Central memory CD8-positive, alpha-beta T cell (primary cell): ENCODE measurements around the gene TUT7.
A peak's percentile ranks its signal among the peaks of the same experiment; 100 is the strongest.

Source experiments
- ATAC-seq: fragments of 150-1000 bp; cut with Tn5 transposase; replicated peaks from 2 replicates; pipeline ENCODE4 v1.10.0; 2022; ENCODE audit warnings: mild to moderate bottlenecking, moderate FRiP score, moderate number of reproducible peaks; ENCODE audit not compliant: poor library complexity, severe bottlenecking; ENCODE audit errors: extremely low read depth
- DNase-seq, 2 donors: peaks; one replicate each; pipeline ENCODE4 v3.0.0; 2021; ENCODE audit warnings: low spot score in 2 of 2
- H3K27ac Mint-ChIP-seq: one replicate; pipeline ENCODE4 v1.8.0; 2022; ENCODE audit warnings: low read depth, mild to moderate bottlenecking, moderate library complexity, mixed read lengths
- H3K27me3 Mint-ChIP-seq: one replicate; pipeline ENCODE4 v1.8.0; 2022; ENCODE audit warnings: mixed read lengths
- H3K36me3 Mint-ChIP-seq: one replicate; pipeline ENCODE4 v1.8.0; 2022; ENCODE audit warnings: mild to moderate bottlenecking, moderate library complexity, mixed read lengths; ENCODE audit not compliant: insufficient read depth
- H3K4me1 Mint-ChIP-seq: one replicate; pipeline ENCODE4 v1.8.0; 2022; ENCODE audit warnings: mixed read lengths
- H3K4me3 Mint-ChIP-seq: one replicate; pipeline ENCODE4 v1.8.0; 2022; ENCODE audit warnings: mild to moderate bottlenecking, moderate library complexity, mixed read lengths
- H3K9me3 Mint-ChIP-seq: one replicate; pipeline ENCODE4 v1.8.0; 2022; ENCODE audit warnings: mixed read lengths

The TUT7 gene

DNA sequence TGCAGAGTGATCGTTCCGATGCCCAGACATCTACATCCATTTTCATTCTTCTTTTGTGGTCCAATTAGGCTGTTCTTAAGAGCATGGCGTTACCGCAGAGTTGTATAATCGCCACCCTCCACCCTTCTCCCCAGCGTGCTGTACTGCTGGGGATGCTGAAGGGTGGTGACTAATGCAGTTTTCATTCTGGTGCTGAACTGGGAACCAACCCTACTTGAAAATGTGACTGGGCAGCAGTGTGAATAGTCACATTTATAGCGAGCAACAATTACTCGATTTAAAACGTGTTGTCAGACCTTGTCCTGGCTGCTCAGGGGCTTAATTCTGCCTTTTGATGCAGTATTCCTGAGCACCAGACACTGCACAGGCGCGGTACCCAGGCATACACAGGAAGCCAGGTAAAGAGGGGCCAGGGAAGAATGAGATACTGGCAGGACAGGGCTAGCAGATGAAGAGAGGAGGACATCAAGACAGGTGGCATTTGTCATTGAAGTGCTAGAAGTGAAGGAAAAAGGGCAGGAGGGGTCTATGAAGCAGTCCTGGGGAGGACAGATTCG lies 71.2 kb downstream of the TUT7 start:
- no peak for DNase-seq
- no peaks in the 10 kb centered on the region for H3K9me3 Mint-ChIP-seq
- H3K4me3 Mint-ChIP-seq, result peak overlapping the region; percentile 95
- H3K27me3 Mint-ChIP-seq, result no peaks in the 10 kb centered on the region
- peaks cover 27% of the 10 kb centered on the region for H3K36me3 Mint-ChIP-seq
- no peak for ATAC-seq
- peaks cover 32% of the 10 kb centered on the region for H3K4me1 Mint-ChIP-seq
- H3K27ac Mint-ChIP-seq, result peak overlapping the region; percentile 96

DNA sequence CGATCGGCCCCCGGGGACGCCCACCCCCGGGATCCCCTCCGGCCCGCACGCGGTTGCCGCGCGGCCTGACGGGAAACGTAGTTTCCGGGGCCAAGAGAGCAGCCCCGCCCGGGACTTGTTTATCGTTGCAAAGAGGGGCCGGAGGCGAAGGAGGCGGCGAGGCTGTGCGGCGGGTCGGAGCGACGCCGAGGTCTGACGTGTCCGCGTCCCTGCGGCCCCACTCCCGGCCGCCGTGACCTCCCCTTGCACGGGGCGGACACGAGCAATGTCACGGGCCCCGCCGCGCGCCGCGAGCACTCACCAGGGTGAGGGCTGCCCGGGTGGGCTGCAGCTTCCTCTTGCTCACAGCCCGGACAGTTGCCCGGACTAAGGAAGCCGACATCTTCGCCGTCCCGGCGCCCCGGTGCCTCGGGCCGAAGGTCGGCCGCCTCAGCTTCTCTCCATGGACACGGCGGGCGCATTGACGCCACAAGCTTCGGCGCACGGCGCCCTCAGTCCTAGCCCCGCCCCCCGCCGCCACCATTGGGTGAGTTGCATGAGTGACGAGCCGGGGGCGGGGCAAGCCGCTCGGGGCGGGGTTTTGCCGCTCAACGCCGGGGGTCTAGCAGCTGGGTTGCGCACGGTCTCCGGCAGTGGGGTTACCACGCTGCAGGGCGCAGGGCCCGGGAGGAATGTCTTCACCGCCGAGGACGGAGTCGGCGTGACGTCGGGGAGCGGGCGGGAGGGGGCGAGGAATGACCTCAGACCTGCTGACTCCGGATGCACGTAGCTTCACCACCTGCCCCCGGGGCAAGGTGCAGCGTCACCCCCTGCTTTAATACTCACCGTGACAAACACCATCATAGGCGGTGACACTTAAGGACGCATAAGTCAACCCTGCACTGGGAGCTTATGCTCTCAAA lies 71.9 kb downstream of the TUT7 start, which contains the start of gene ISCA1:
TSS of gene ISCA1 (minus strand) at position 462 of the 902 bp plus-strand sequence. CDS start at position 382, 80 bp downstream.
- H3K27ac Mint-ChIP-seq, result peak within 1 kb of the TSS; percentile 96
- ATAC-seq (peak; percentile 90), DNase-seq (peak; percentile 99)
- no peaks in the 10 kb centered on the region for H3K9me3 Mint-ChIP-seq
- H3K27me3 Mint-ChIP-seq, result no peaks in the 10 kb centered on the region
- H3K4me1 Mint-ChIP-seq, result peaks cover 32% of the 10 kb centered on the region
- H3K36me3 Mint-ChIP-seq, result peaks cover 24% of the 10 kb centered on the region
- H3K4me3 Mint-ChIP-seq, result peak within 1 kb of the TSS; percentile 95

DNA sequence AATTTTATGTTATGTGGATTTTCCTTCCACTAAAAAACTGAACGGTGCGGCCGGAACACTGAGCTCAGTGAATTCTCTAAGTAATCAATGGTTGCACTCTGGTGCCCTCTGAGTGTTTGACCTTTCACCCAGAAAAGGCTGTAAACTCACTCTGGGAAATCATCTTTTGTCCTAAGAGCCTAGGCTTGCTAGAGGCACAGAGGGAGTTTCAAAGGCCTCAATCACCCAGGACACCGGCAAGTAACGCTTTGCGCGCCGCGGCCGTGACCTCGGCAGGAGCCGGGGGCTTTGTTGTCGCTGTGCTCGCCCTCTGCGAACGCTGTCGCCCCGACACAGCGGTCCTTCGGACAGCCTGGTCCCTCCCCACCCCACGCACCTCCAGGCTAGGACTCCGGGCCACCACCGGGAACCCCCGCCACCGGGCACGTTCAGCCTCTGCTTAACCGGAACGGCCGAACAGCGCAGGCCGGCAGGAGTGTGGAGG lies 72.6 kb downstream of the TUT7 start:
- no peak for DNase-seq
- Mint-ChIP-seq H3K27ac (peak overlapping the region; percentile 16), H3K9me3 (no peaks in the 10 kb centered on the region), H3K4me3 (peak overlapping the region; percentile 95), H3K36me3 (peaks cover 24% of the 10 kb centered on the region), H3K4me1 (peaks cover 32% of the 10 kb centered on the region), H3K27me3 (no peaks in the 10 kb centered on the region)
- no peak for ATAC-seq

DNA sequence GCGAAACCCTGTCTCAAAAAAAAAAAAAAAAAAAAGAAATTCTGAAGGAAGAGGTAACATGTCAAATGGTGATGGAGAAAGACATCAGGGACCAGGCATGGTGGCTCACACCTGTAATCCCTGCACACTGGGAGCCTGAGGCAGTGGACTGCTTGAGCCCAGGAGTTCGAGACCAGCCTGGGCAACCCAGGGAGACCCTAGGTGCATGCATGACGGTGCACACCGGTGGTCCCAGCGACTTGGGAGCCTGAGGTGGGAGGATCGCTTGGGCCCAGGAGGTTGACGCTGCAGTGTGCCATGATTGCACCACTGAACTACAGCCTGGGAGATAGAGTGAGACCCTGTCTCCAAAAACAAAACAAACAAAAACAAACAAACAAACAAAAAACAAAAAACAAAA lies 73.6 kb downstream of the TUT7 start:
- Mint-ChIP-seq H3K27me3 (no peaks in the 10 kb centered on the region), H3K36me3 (peaks cover 19% of the 10 kb centered on the region), H3K9me3 (no peaks in the 10 kb centered on the region), H3K4me1 (peaks cover 38% of the 10 kb centered on the region), H3K4me3 (peak overlapping the region; percentile 95), H3K27ac (peak overlapping the region; percentile 16)
- ATAC-seq, result no peak
- DNase-seq, result no peak

DNA sequence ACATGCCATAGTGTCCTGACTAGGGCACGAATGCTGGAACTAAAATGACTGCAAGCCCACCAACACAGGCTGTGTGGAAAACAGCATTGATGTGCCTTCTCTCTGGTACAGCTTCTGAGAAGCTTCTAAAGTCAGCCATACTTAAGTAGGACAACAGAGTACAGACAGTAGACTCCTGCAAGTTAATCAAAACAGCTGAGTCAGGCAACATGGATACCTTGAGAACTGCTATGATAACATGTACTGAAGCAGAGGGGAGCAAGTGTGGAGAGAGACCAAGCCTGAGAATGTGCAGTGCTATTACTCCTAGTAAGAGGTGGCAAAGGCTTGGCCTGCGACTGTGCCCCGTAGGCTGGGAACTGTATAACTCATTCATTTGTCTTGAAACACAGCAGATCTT lies 74.4 kb downstream of the TUT7 start:
- Mint-ChIP-seq H3K9me3 (no peaks in the 10 kb centered on the region), H3K36me3 (peaks cover 19% of the 10 kb centered on the region), H3K27me3 (no peaks in the 10 kb centered on the region), H3K27ac (peak overlapping the region; percentile 7), H3K4me3 (peak overlapping the region; percentile 95), H3K4me1 (peaks cover 41% of the 10 kb centered on the region)
- ATAC-seq, result no peak
- DNase-seq, result no peak

DNA sequence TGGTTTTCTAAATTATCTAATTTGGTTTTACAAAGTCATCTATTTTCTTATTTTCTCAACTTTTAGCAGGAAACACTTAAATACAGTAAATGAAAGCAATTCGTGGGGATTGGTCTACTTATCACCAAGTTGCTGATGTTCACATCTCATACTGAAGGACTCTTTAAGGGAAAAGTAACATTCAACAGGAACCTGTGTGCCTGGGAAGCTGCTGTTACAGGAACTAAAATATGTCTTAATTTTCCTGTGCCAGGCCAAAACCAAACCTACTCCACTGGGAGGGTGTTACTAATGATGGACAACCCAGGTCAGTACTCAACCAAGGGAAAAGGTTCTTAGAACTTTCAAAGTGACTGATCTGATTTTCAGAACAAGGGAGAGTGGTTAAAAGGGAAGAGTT lies 77.1 kb downstream of the TUT7 start:
- H3K9me3 Mint-ChIP-seq, result no peaks in the 10 kb centered on the region
- ATAC-seq, result no peak
- H3K4me3 Mint-ChIP-seq, result no peak overlapping the region
- H3K27me3 Mint-ChIP-seq, result no peaks in the 10 kb centered on the region
- DNase-seq, result no peak
- H3K36me3 Mint-ChIP-seq, result peaks cover 19% of the 10 kb centered on the region
- H3K4me1 Mint-ChIP-seq, result peaks cover 46% of the 10 kb centered on the region
- no peak overlapping the region for H3K27ac Mint-ChIP-seq

DNA sequence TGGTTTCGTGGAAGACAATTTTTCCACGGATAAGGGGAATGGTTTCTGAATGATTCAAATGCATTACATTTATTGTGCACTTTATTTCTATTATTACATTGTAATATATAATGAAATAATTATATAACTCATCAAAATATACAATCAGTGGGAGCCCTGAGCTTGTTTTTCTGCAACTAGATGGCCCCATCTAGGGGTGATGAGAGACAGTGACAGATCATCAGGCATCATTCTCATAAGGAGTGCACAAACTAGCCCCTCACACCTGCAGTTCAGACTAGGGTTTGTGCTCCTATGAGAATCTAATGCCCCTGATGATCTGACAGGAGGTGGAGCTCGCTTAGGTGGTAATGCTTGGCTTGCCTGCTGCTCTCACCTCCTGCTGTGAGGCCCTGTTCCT lies 78.2 kb downstream of the TUT7 start:
- H3K27ac Mint-ChIP-seq, result no peak overlapping the region
- peaks cover 27% of the 10 kb centered on the region for H3K36me3 Mint-ChIP-seq
- no peaks in the 10 kb centered on the region for H3K27me3 Mint-ChIP-seq
- no peak for DNase-seq
- peaks cover 40% of the 10 kb centered on the region for H3K4me1 Mint-ChIP-seq
- no peak for ATAC-seq
- no peaks in the 10 kb centered on the region for H3K9me3 Mint-ChIP-seq
- H3K4me3 Mint-ChIP-seq, result no peak overlapping the region

DNA sequence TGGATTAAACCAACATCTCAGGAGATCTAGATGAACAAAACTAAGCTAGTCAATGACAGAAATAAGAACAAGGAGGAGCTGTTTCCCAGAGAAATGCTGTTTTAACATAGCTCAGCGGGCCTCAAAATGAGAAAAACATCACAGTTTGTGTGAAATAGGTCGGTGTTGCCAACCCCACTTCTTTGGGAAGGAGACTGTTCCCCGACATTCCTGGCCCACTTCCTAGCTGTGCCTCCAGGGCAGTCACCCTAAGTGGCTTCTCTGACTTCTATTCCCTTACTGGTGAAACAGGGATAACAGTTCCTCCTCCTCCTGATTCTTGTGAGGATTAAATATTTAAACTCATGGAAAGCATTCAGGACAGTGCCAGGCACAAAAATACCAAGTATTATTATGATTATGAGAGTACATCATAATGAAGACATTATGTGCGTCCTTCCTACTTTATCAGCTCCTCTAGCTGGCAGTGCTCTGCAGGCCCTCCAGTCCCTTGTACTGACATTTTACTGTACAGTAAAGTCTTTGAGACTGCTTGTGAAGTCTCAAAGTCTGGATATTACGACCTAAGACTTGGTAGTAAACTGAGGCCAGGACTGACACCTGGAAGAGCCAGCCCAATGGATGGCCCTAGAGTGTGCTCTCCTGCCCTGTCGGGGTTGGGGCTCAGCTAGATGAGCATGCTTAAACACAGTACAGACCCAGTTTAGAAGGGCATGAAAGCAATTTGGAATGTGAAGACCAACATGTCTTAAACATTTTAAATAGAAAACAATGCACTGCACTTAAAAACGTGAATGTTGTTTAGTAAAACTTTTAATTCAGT lies 79.2 kb downstream of the TUT7 start:
- Mint-ChIP-seq H3K27me3 (no peaks in the 10 kb centered on the region), H3K27ac (no peak overlapping the region), H3K4me1 (peaks cover 34% of the 10 kb centered on the region), H3K36me3 (peaks cover 27% of the 10 kb centered on the region), H3K9me3 (no peaks in the 10 kb centered on the region), H3K4me3 (no peak overlapping the region)
- DNase-seq (no peak), ATAC-seq (no peak)

DNA sequence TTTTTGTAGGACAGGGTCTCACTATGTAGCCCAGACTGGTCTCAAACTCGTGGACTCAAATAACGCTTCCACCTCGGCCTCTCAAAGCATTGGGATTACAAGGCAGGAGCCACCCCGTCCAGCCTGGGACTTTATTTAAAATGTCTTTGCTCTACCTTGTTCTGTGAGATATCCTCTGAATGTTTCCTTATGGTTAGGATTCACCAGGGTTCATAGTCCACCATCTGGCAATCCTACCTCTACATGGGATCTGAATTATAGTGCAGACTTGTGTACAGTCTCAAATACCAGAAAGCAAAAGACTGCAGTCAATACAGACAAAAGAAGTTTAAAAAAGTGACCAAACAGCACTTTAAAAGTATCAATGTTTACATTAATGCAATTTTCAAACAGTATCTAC lies 82.0 kb downstream of the TUT7 start:
- ATAC-seq, result no peak
- Mint-ChIP-seq H3K9me3 (no peaks in the 10 kb centered on the region), H3K27ac (no peak overlapping the region), H3K4me3 (no peak overlapping the region), H3K27me3 (no peaks in the 10 kb centered on the region), H3K4me1 (peaks cover 31% of the 10 kb centered on the region), H3K36me3 (peaks cover 37% of the 10 kb centered on the region)
- DNase-seq, result no peak

DNA sequence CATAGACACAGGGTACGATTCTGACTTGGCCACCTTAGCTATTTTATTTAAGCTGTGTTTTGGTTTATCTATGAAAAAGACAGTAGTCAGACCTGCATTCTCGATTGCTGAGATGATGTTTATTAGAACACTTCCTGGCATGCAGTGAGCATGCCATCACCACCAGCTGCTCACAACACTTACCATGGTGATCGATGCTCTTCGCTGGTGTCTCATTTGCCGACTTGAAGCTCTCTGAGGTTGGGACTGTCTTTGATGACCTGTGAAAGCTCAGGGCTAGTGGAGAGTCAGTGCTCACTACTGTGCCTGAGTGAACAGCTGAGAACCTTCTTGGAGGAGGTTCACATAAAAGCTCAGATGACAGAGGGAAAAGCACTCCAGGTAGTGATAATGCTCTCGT lies 90.3 kb downstream of the TUT7 start:
- Mint-ChIP-seq H3K9me3 (no peaks in the 10 kb centered on the region), H3K27ac (no peak overlapping the region), H3K36me3 (peaks cover 25% of the 10 kb centered on the region), H3K27me3 (no peaks in the 10 kb centered on the region), H3K4me3 (no peak overlapping the region), H3K4me1 (peaks cover 6% of the 10 kb centered on the region)
- ATAC-seq, result no peak
- DNase-seq, result no peak

DNA sequence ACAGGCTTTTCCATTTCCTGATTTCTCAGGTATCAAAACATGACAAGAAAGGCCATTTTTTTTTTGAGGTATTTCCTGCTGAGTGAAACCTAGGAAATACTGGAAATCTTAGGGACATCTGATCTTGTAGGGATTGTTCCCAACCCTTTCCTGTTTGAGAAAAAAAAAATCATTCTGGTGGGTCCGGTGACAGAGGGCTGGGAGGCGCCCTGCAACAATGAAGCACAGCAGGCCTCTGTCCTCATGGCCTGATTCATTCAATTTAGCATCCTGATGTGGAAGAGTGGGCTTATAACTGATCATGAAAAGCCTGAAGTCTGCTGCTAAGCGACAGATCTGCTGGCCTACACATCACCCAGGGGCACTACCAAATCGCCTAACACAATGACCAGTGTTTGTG lies 91.7 kb downstream of the TUT7 start:
- Mint-ChIP-seq H3K36me3 (peaks cover 21% of the 10 kb centered on the region), H3K27ac (no peak overlapping the region), H3K4me3 (no peak overlapping the region), H3K27me3 (no peaks in the 10 kb centered on the region), H3K4me1 (no peaks in the 10 kb centered on the region), H3K9me3 (no peaks in the 10 kb centered on the region)
- ATAC-seq (no peak), DNase-seq (no peak)

DNA sequence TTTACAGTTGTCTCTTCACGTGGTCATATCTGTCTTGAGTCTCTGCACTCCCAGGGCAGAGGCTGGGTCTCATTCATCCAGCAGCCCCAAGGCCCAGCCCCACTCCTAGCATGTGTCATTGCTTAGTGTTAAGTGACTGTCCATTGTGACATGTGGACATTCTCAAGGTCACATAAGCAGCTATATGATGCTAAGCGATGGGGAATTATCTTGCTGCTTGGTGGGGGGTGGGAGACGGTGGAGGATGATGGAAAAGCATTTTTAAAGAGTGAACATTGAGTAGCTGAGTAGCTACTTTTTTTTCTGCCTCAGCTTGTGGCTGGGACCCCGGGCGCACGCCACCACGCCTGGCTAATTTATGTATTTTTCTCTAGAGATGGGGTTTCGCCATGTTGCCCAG lies 94.7 kb downstream of the TUT7 start, which contains the start of gene C9orf153:
TSS of gene C9orf153 (minus strand) at position 101 of the 400 bp plus-strand sequence. CDS start 30,054 bp downstream, outside the sequence.
- Mint-ChIP-seq H3K4me1 (no peaks in the 10 kb centered on the region), H3K36me3 (peaks cover 17% of the 10 kb centered on the region), H3K9me3 (no peaks in the 10 kb centered on the region), H3K4me3 (no peak within 1 kb of the TSS), H3K27me3 (no peaks in the 10 kb centered on the region), H3K27ac (no peak within 1 kb of the TSS)
- no peak for DNase-seq
- ATAC-seq, result no peak
